ENCODE results near the gene DDX18.

DNA sequence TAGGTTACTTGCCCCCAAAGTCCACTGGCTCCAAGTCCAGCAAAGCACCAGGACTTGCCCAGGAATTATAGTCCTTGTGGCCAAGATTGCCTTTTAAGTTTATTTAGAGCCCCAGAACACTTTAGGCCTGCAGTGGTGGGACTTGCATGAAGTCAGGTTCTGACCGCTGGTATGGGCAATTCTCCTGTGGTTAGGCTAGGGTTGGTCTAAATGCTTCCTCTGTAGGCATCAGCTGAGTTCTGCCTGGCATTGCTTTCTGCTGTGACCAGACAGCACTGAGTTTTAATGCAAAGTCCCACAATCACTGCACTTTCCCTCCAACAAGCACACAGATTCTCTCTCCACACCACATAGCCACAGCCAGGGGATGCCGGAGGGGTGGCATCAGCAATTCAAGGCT lies 64.5 kb downstream of the DDX18 start:
- TF ChIP-seq POLR2A (IDR thresholded peaks at IDR 0.05): no peak
- TF ChIP-seq, protein P1, sequence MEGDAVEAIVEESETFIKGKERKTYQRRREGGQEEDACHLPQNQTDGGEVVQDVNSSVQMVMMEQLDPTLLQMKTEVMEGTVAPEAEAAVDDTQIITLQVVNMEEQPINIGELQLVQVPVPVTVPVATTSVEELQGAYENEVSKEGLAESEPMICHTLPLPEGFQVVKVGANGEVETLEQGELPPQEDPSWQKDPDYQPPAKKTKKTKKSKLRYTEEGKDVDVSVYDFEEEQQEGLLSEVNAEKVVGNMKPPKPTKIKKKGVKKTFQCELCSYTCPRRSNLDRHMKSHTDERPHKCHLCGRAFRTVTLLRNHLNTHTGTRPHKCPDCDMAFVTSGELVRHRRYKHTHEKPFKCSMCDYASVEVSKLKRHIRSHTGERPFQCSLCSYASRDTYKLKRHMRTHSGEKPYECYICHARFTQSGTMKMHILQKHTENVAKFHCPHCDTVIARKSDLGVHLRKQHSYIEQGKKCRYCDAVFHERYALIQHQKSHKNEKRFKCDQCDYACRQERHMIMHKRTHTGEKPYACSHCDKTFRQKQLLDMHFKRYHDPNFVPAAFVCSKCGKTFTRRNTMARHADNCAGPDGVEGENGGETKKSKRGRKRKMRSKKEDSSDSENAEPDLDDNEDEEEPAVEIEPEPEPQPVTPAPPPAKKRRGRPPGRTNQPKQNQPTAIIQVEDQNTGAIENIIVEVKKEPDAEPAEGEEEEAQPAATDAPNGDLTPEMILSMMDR (IDR thresholded peaks at IDR 0.05): no peak

Measured in lower leg skin (tissue), 3 donors.